ENCODE measurements around the gene CDKN1B. TPM values are rescaled to one million over a fixed set of nuclear protein-coding genes. Genes with fewer than 3 reads are reported as not detected.

Gene CDKN1B
- polyA plus RNA-seq, 3 donors: 15.6 to 36.9 (median 24.1) TPM

- peak overlapping the region; percentile 83 for H3K27ac ChIP-seq (ENCODE audit: low read depth, low read length)
- 0 to 2% (median 1%) methylated on average over 29 of the region's 29 CpGs for WGBS, 3 donors
These were observed 20.4 kb upstream of the CDKN1B start for GRCh38 chr12:12696562-12697383.

- WGBS, 3 donors: 55 to 79% (median 71%) methylated on average over 1 of the region's 1 CpG
- no peak overlapping the region for H3K27ac ChIP-seq (ENCODE audit: low read depth, low read length)
These were observed 17.8 kb upstream of the CDKN1B start for GRCh38 chr12:12699345-12699744.

GRCh38 chr12:12700254-12700653 lies 16.9 kb upstream of the CDKN1B start:
- H3K27ac ChIP-seq (ENCODE audit: low read depth, low read length): no peak overlapping the region

GRCh38 chr12:12701457-12701856 lies 15.7 kb upstream of the CDKN1B start:
- no peak overlapping the region for H3K27ac ChIP-seq (ENCODE audit: low read depth, low read length)
- WGBS, 3 donors: 95 to 99% (median 95%) methylated on average over 3 of the region's 3 CpGs

GRCh38 chr12:12704593-12705230 lies 12.5 kb upstream of the CDKN1B start:
- 36 to 49% (median 39%) methylated on average over 7 of the region's 7 CpGs for WGBS, 3 donors
- no peak overlapping the region for H3K27ac ChIP-seq (ENCODE audit: low read depth, low read length)

- WGBS, 3 donors: 30 to 55% (median 50%) methylated on average over 1 of the region's 1 CpG
These were observed 11.2 kb upstream of the CDKN1B start for GRCh38 chr12:12705838-12706520.

GRCh38 chr12:12713932-12714275 lies 3.3 kb upstream of the CDKN1B start:
- 5 to 15% (median 14%) methylated on average over 2 of the region's 2 CpGs for WGBS, 3 donors
- no peak overlapping the region for H3K27ac ChIP-seq (ENCODE audit: low read depth, low read length)

More at GRCh38 chr12:12705838-12706520, 11.2 kb upstream of the CDKN1B start:
- no peak overlapping the region for H3K27ac ChIP-seq (ENCODE audit: low read depth, low read length)

- WGBS, 3 donors: 10 to 11% (median 11%) methylated on average over 23 of the region's 23 CpGs
- no peak overlapping the region for H3K27ac ChIP-seq (ENCODE audit: low read depth, low read length)
These were observed 2.7 kb upstream of the CDKN1B start for GRCh38 chr12:12714276-12715021.

- H3K27ac ChIP-seq (ENCODE audit: low read depth, low read length): no peak overlapping the region
These were observed 2.1 kb upstream of the CDKN1B start for GRCh38 chr12:12715128-12715458.

- WGBS, 3 donors: 13 to 52% (median 14%) methylated on average over 10 of the region's 10 CpGs
- H3K27ac ChIP-seq (ENCODE audit: low read depth, low read length): no peak overlapping the region
These were observed 1.6 kb upstream of the CDKN1B start for GRCh38 chr12:12715459-12716150.

- H3K27ac ChIP-seq (ENCODE audit: low read depth, low read length): peak overlapping the region; percentile 94
- WGBS, 3 donors: 1 to 7% (median 2%) methylated on average over 15 of the region's 15 CpGs
These were observed 896 bp upstream of the CDKN1B start for GRCh38 chr12:12716151-12716792.

GRCh38 chr12:12717586-12718380 lies 615 bp downstream of the CDKN1B start:
- peak overlapping the region; percentile 80 for H3K27ac ChIP-seq (ENCODE audit: low read depth, low read length)
- 0% methylated on average over 62 of the region's 62 CpGs for WGBS, 3 donors

- 0 to 1% (median 1%) methylated on average over 9 of the region's 9 CpGs for WGBS, 3 donors
- peak overlapping the region; percentile 75 for H3K27ac ChIP-seq (ENCODE audit: low read depth, low read length)
These were observed 1.2 kb downstream of the CDKN1B start for GRCh38 chr12:12718381-12718759.

GRCh38 chr12:12718853-12719252 lies 1.7 kb downstream of the CDKN1B start:
- peak overlapping the region; percentile 75 for H3K27ac ChIP-seq (ENCODE audit: low read depth, low read length)
- WGBS, 3 donors: 0 to 4% (median 1%) methylated on average over 14 of the region's 14 CpGs

- H3K27ac ChIP-seq (ENCODE audit: low read depth, low read length): no peak overlapping the region
- WGBS, 3 donors: 4 to 21% (median 18%) methylated on average over 3 of the region's 3 CpGs
These were observed 2.3 kb downstream of the CDKN1B start for GRCh38 chr12:12719496-12719895.

- 39 to 54% (median 39%) methylated on average over 4 of the region's 4 CpGs for WGBS, 3 donors
- no peak overlapping the region for H3K27ac ChIP-seq (ENCODE audit: low read depth, low read length)
These were observed 2.9 kb downstream of the CDKN1B start for GRCh38 chr12:12720052-12720451.

GRCh38 chr12:12720672-12721161 lies 3.5 kb downstream of the CDKN1B start:
- WGBS, 3 donors: 33 to 73% (median 36%) methylated on average over 4 of the region's 4 CpGs
- no peak overlapping the region for H3K27ac ChIP-seq (ENCODE audit: low read depth, low read length)

Measured in adipose tissue (tissue), 3 donors.